IMR-90 (cell line): ENCODE results near the gene ABCA10. TPM values are rescaled to one million over a fixed set of nuclear protein-coding genes. Genes with fewer than 3 reads are reported as not detected.

Experiments used
- ATAC-seq: fragments of 200-7000 bp; cut with Tn5 transposase; 2 replicates; pipeline ENCODE4 v1.9.1; 2020; ENCODE audit warnings: low read depth, mild to moderate bottlenecking, moderate library complexity
- BruUV-seq: library from RNA; stranded (reverse); fragments of 400-500 nt; replicated peaks from 2 replicates; lab custom pipeline; 2021; lab: Mats Ljungman, UMichigan
- CTCF ChIA-PET: fragments of 300-600 bp; formaldehyde crosslinking; extraction: SDS; loops from one replicate; lab custom pipeline; 2021; ENCODE audit warnings: antibody characterized with exemption; lab: Yijun Ruan, JAX
- POLR2A ChIA-PET: fragments of 300-600 bp; sonication (Branson Sonifier 250); formaldehyde crosslinking; loops from one replicate; lab custom pipeline; 2022; ENCODE audit warnings: antibody characterized with exemption; ENCODE audit not compliant: unreplicated experiment; lab: Charles Lee
- DNase-seq: peaks from one replicate; pipeline ENCODE4 v3.0.0; 2013
- H2AFZ ChIP-seq: replicated peaks from 2 replicates; pipeline ENCODE3; 2013; ENCODE audit warnings: low read length, mild to moderate bottlenecking; ENCODE audit not compliant: poor library complexity
- H2AK5ac ChIP-seq: 2 replicates; pipeline ENCODE4 v1.6.1; 2013; ENCODE audit warnings: low read depth, low read length, inconsistent platforms
- H2AK9ac ChIP-seq: replicated peaks from 2 replicates; pipeline ENCODE3; 2013; ENCODE audit warnings: mild to moderate bottlenecking, low read depth, low read length, moderate library complexity; ENCODE audit not compliant: poor library complexity
- H2BK120ac ChIP-seq: 2 replicates; pipeline ENCODE4 v1.6.1; 2013; ENCODE audit warnings: low read depth, low read length, inconsistent platforms
- H2BK15ac ChIP-seq: 3 replicates; pipeline ENCODE4 v1.6.1; 2013; ENCODE audit warnings: low read depth, low read length, inconsistent platforms
- H2BK20ac ChIP-seq: 2 replicates; pipeline ENCODE4 v1.6.1; 2013; ENCODE audit warnings: low read depth, mild to moderate bottlenecking, inconsistent platforms, low read length, moderate library complexity
- H2BK5ac ChIP-seq: 2 replicates; pipeline ENCODE4 v1.6.1; 2013; ENCODE audit warnings: mild to moderate bottlenecking, low read depth, low read length, inconsistent platforms; ENCODE audit not compliant: poor library complexity, severe bottlenecking
- H3K14ac ChIP-seq: replicated peaks from 2 replicates; pipeline ENCODE4 v1.6.1; 2013; ENCODE audit warnings: low read depth, low read length, inconsistent platforms
- H3K18ac ChIP-seq: 2 replicates; pipeline ENCODE4 v1.6.1; 2013; ENCODE audit warnings: low read depth, low read length, control low read depth
- H3K23ac ChIP-seq: 2 replicates; pipeline ENCODE4 v1.6.1; 2013; ENCODE audit warnings: low read depth, low read length, inconsistent platforms
- H3K27ac ChIP-seq: 2 replicates; pipeline ENCODE4 v1.5.1; 2013; ENCODE audit warnings: mild to moderate bottlenecking, control low read depth, low read length; ENCODE audit not compliant: insufficient read depth
- H3K27me3 ChIP-seq: 2 replicates; pipeline ENCODE4 v1.6.1; 2013; ENCODE audit warnings: low read length; ENCODE audit not compliant: control insufficient read depth, insufficient read depth
- H3K36me3 ChIP-seq: 2 replicates; pipeline ENCODE4 v1.6.1; 2013; ENCODE audit warnings: low read length, mixed read lengths; ENCODE audit not compliant: control insufficient read depth, insufficient read depth
- H3K4ac ChIP-seq: 2 replicates; pipeline ENCODE4 v1.6.1; 2013; ENCODE audit warnings: low read depth, low read length, inconsistent platforms
- H3K4me1 ChIP-seq: 2 replicates; pipeline ENCODE4 v1.6.1; 2013; ENCODE audit warnings: low read length, mixed read lengths; ENCODE audit not compliant: control insufficient read depth, insufficient read depth
- H3K4me2 ChIP-seq: 2 replicates; pipeline ENCODE4 v1.6.1; 2013; ENCODE audit warnings: low read depth, mild to moderate bottlenecking, control low read depth, low read length, moderate library complexity
- H3K4me3 ChIP-seq: 2 replicates; pipeline ENCODE4 v1.5.1; 2013; ENCODE audit warnings: low read depth, mild to moderate bottlenecking, control low read depth, low read length, moderate library complexity; ENCODE audit not compliant: insufficient read depth
- H3K56ac ChIP-seq: 2 replicates; pipeline ENCODE4 v1.6.1; 2013; ENCODE audit warnings: low read length, inconsistent platforms; ENCODE audit not compliant: insufficient read depth; ENCODE audit errors: extremely low read depth
- H3K79me1 ChIP-seq, 2 experiments: 2 replicates each; pipeline ENCODE4 v1.6.1; 2013; ENCODE audit warnings: low read length in 2 of 2, inconsistent platforms in 1 of 2, low read depth in 1 of 2
- H3K9ac ChIP-seq: 2 replicates; pipeline ENCODE4 v1.6.1; 2013; ENCODE audit warnings: low read depth, low read length, control low read depth
- H3K9me1 ChIP-seq: 2 replicates; pipeline ENCODE4 v1.6.1; 2013; ENCODE audit warnings: low read length, inconsistent platforms; ENCODE audit not compliant: insufficient read depth
- H3K9me3 ChIP-seq: 2 replicates; pipeline ENCODE4 v1.6.1; 2013; ENCODE audit warnings: low read length; ENCODE audit not compliant: control insufficient read depth, insufficient read depth
- H4K20me1 ChIP-seq: 2 replicates; pipeline ENCODE4 v1.6.1; 2013; ENCODE audit warnings: low read length, inconsistent platforms; ENCODE audit not compliant: insufficient read depth
- H4K5ac ChIP-seq: 2 replicates; pipeline ENCODE4 v1.6.1; 2013; ENCODE audit warnings: mild to moderate bottlenecking, low read depth, low read length, control low read depth
- H4K8ac ChIP-seq, 2 experiments: 2 replicates each; pipeline ENCODE4 v1.6.1; 2013; ENCODE audit warnings: low read depth in 2 of 2, low read length in 2 of 2, control low read depth in 1 of 2, inconsistent platforms in 1 of 2
- H4K91ac ChIP-seq: 2 replicates; pipeline ENCODE4 v1.6.1; 2013; ENCODE audit warnings: low read depth, low read length, inconsistent platforms; ENCODE audit not compliant: insufficient read depth
- BHLHE40 ChIP-seq: fragments of 150-350 bp; IDR thresholded peaks from 2 replicates; pipeline ENCODE4 v1.6.1; 2016; ENCODE audit warnings: mild to moderate bottlenecking, low read depth, low read length
- CEBPB ChIP-seq: IDR thresholded peaks from 2 replicates; pipeline ENCODE4 v1.6.1; 2012; ENCODE audit warnings: low read depth, low read length, improper control_type of control experiment
- CTCF ChIP-seq: conservative IDR thresholded peaks from 2 replicates; pipeline ENCODE4 v1.5.1; 2012; ENCODE audit warnings: mild to moderate bottlenecking, low read depth, low read length, improper control_type of control experiment
- FOS ChIP-seq: fragments of 150-350 bp; IDR thresholded peaks from 2 replicates; pipeline ENCODE4 v1.6.1; 2016; ENCODE audit warnings: low read depth, low read length
- MAFK ChIP-seq: IDR thresholded peaks from 2 replicates; pipeline ENCODE4 v1.6.1; 2012; ENCODE audit warnings: low read depth, low read length, improper control_type of control experiment
- NFE2L2 ChIP-seq: fragments of 150-350 bp; IDR thresholded peaks from 2 replicates; pipeline ENCODE4 v1.6.1; 2016; ENCODE audit warnings: low read depth, mild to moderate bottlenecking, low read length
- RCOR1 ChIP-seq: IDR thresholded peaks from 2 replicates; pipeline ENCODE4 v1.6.1; 2012; ENCODE audit warnings: mild to moderate bottlenecking, low read length, improper control_type of control experiment; ENCODE audit not compliant: insufficient replicate concordance
- SMC3 ChIP-seq: fragments of 150-350 bp; IDR thresholded peaks from 2 replicates; pipeline ENCODE4 v1.6.1; 2016; ENCODE audit warnings: low read depth, mild to moderate bottlenecking, antibody characterized with exemption, low read length, moderate library complexity
- USF2 ChIP-seq: fragments of 150-350 bp; IDR thresholded peaks from 2 replicates; pipeline ENCODE4 v1.6.1; 2017; ENCODE audit warnings: mild to moderate bottlenecking, antibody characterized with exemption, low read length, low read depth
- dilution Hi-C: fragments of 300-500 bp; cut with HindIII; formaldehyde crosslinking; loops from one replicate; pipeline ENCODE4 v1.14.3; 2018; ENCODE audit warnings: low sequenced_read_pairs; ENCODE audit not compliant: unreplicated experiment
- in situ Hi-C: fragments of 300-500 bp; cut with MboI; formaldehyde crosslinking; loops from 3 replicates; pipeline ENCODE4 v1.14.3; 2019; ENCODE audit warnings: low sequenced_read_pairs, inconsistent platforms, mixed read lengths
- intact Hi-C: fragments of 100-400 bp; cut with micrococcal nuclease; formaldehyde crosslinking; loops from 2 replicates; pipeline ENCODE4 v1.10.0; 2022
- polyA plus RNA-seq, 3 experiments: library from polyadenylated mRNA; depleted of rRNA; stranded (reverse); fragments of >200 nt; gene quantifications; 2 replicates each; pipeline ENCODE4 v1.2.3, GENCODE V29; 2012; ENCODE audit warnings: low replicate concordance in 1 of 3
- total RNA-seq: library from RNA; depleted of rRNA; stranded (reverse); fragments of >200 nt; gene quantifications from 2 replicates; pipeline ENCODE4 v1.2.3, GENCODE V29; 2012

ABCA10 gene
- total and polyA plus RNA-seq, 2 of the 4 experiments (the other 2 are of a cell fraction) = under 0.01 to 0.03 TPM

GRCh38 chr17:69228018-69228417 lies 606 bp downstream of the ABCA10 start:
- Histone ChIP-seq H4K91ac (no peak overlapping the region), H3K4me2 (no peak overlapping the region), H2AK9ac (no peak overlapping the region), H3K9me3 (no peaks in the 10 kb centered on the region), H3K23ac (no peak overlapping the region), H3K56ac (no peak overlapping the region), H3K9me1 (no peaks in the 10 kb centered on the region), H4K5ac (no peak overlapping the region), H2BK120ac (no peak overlapping the region), H2AK5ac (no peak overlapping the region), H2BK15ac (no peak overlapping the region), H4K20me1 (no peaks in the 10 kb centered on the region), H3K9ac (no peak overlapping the region), H3K14ac (no peak overlapping the region), H3K18ac (no peak overlapping the region), H4K8ac (no peak overlapping the region), H3K36me3 (no peaks in the 10 kb centered on the region), H2BK5ac (no peak overlapping the region), H3K4ac (no peak overlapping the region), H3K27ac (no peak overlapping the region), H3K27me3 (no peaks in the 10 kb centered on the region), H2BK20ac (no peak overlapping the region), H3K4me1 (no peaks in the 10 kb centered on the region), H2AFZ (no peak overlapping the region), H3K79me1 (no peaks in the 10 kb centered on the region), H3K4me3 (no peak overlapping the region)
- no TSS peak for BruUV-seq
- ChIA-PET CTCF (no interaction called here), POLR2A (no interaction called here)
- intact Hi-C loops (no loop called here), in situ Hi-C loops (no loop called here), dilution Hi-C loops (no loop called here)
- DNase-seq (no peak), ATAC-seq (no peak)
- TF ChIP-seq USF2 (no peak), FOS (no peak), CEBPB (no peak), SMC3 (no peak), MAFK (no peak), NFE2L2 (no peak), RCOR1 (no peak), CTCF (no peak), BHLHE40 (no peak)
